ENCODE data around the gene STMN1.

GRCh38 chr1:25948641-25949040 is 42.4 kb upstream of the STMN1 start:
- TF ChIP-seq POLR2AphosphoS5 (IDR thresholded peaks at IDR 0.05) (no peak), CTCF (IDR thresholded peaks at IDR 0.05 in 8 of 11, conservative IDR thresholded peaks at IDR 0.05 in 3 of 11) (no peak)
